Astrocyte (in vitro differentiated cells and primary cell): ENCODE data around the gene TMED5. TPM values are rescaled to one million over a fixed set of nuclear protein-coding genes. Genes with fewer than 3 reads are reported as not detected.
"Not testable (repeated sequence)": the region's sequence is repeated elsewhere in the genome, so short reads cannot be mapped to it uniquely, and the experiment has no call there.

Source experiments
- DNase-seq: peaks from one replicate; pipeline ENCODE4 v3.0.0-alpha.2; 2010; ENCODE audit warnings: low read depth
- FAIRE-seq: peaks from 2 replicates; lab custom pipeline; 2011; peaks lifted over from hg19 to GRCh38; lab: Jason Lieb, UNC
- H2AFZ ChIP-seq: 2 replicates; pipeline ENCODE4 v1.6.0; 2012; ENCODE audit warnings: low read depth, low read length, inconsistent platforms
- H3K27ac ChIP-seq: 2 replicates; pipeline ENCODE4 v1.5.1; 2011; ENCODE audit warnings: low read depth, low read length, inconsistent platforms
- H3K27me3 ChIP-seq: 2 replicates; pipeline ENCODE4 v1.6.0; 2011; ENCODE audit warnings: low read length, inconsistent platforms; ENCODE audit not compliant: insufficient read depth
- H3K36me3 ChIP-seq: 2 replicates; pipeline ENCODE4 v1.5.1; 2011; ENCODE audit warnings: low read length, inconsistent platforms; ENCODE audit not compliant: insufficient read depth
- H3K4me1 ChIP-seq: 2 replicates; pipeline ENCODE4 v1.5.1; 2011; ENCODE audit warnings: low read length, inconsistent platforms; ENCODE audit not compliant: insufficient read depth
- H3K4me2 ChIP-seq: 2 replicates; pipeline ENCODE4 v1.6.0; 2012; ENCODE audit warnings: low read length, inconsistent platforms
- H3K4me3 ChIP-seq: 2 replicates; pipeline ENCODE4 v1.5.1; 2011; ENCODE audit warnings: low read depth, mild to moderate bottlenecking, low read length, inconsistent platforms; ENCODE audit not compliant: insufficient read depth
- H3K79me2 ChIP-seq: 2 replicates; pipeline ENCODE4 v1.6.0; 2012; ENCODE audit warnings: mild to moderate bottlenecking, low read length, inconsistent platforms; ENCODE audit not compliant: insufficient read depth
- H3K9ac ChIP-seq: 2 replicates; pipeline ENCODE4 v1.6.0; 2012; ENCODE audit warnings: mild to moderate bottlenecking, low read length, inconsistent platforms
- H3K9me3 ChIP-seq: 2 replicates; pipeline ENCODE4 v1.5.1; 2012; ENCODE audit warnings: low read depth, mild to moderate bottlenecking, low read length, inconsistent platforms; ENCODE audit not compliant: insufficient read depth
- H4K20me1 ChIP-seq: 2 replicates; pipeline ENCODE4 v1.6.0; 2012; ENCODE audit warnings: low read length, inconsistent platforms; ENCODE audit not compliant: insufficient read depth
- H3K27ac Mint-ChIP-seq: one replicate; pipeline ENCODE4 v1.8.0; 2021; ENCODE audit warnings: mild to moderate bottlenecking, mixed read lengths; ENCODE audit not compliant: unreplicated experiment
- H3K27me3 Mint-ChIP-seq: one replicate; pipeline ENCODE4 v1.8.0; 2021; ENCODE audit warnings: low read depth, mixed read lengths; ENCODE audit not compliant: unreplicated experiment
- H3K36me3 Mint-ChIP-seq: one replicate; pipeline ENCODE4 v1.8.0; 2021; ENCODE audit warnings: low read depth, mixed read lengths; ENCODE audit not compliant: unreplicated experiment
- H3K4me1 Mint-ChIP-seq: one replicate; pipeline ENCODE4 v1.8.0; 2021; ENCODE audit warnings: low read depth, mixed read lengths; ENCODE audit not compliant: unreplicated experiment
- H3K4me3 Mint-ChIP-seq: one replicate; pipeline ENCODE4 v1.8.0; 2021; ENCODE audit warnings: mild to moderate bottlenecking, moderate library complexity, mixed read lengths; ENCODE audit not compliant: unreplicated experiment
- H3K9me3 Mint-ChIP-seq: one replicate; pipeline ENCODE4 v1.8.0; 2021; ENCODE audit warnings: mild to moderate bottlenecking, mixed read lengths; ENCODE audit not compliant: unreplicated experiment
- EZH2 ChIP-seq: IDR thresholded peaks from 2 replicates; pipeline ENCODE4 v1.6.1; 2012; ENCODE audit warnings: mild to moderate bottlenecking, low read length, inconsistent platforms; ENCODE audit not compliant: insufficient read depth
- total RNA-seq: library from RNA; stranded (reverse); gene quantifications from 2 replicates; pipeline ENCODE4 v1.2.1, GENCODE V29; 2021
- TF ChIP-seq, protein P1 (sequence below): IDR thresholded peaks from 2 replicates; pipeline ENCODE4 v1.5.1; 2011; ENCODE audit warnings: low read depth, mild to moderate bottlenecking, inconsistent platforms, low read length, moderate library complexity; ENCODE audit not compliant: insufficient read depth

Gene TMED5
- total RNA-seq, 1 donor from 2014 or later: 105 TPM

DNA sequence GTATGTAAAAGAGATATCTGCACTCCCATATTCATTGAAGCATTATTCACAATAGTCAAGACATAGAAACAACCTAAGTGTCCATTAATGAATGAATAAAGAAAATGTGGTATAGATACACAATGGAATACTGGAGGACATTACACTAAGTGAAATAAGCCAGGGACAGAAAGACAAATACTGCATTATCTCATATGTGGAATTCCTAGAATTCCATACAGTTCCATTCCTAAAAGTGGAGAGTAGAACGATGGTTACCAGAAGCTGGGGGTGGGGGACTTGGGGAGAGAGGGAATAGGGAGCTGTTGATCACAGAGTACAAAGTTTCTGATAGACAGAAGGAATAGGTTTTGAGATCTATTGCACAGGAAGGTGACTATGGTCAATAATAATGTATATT, 7.4 kb downstream of the TMED5 start:
- Histone ChIP-seq H3K4me3 (no peak overlapping the region), H2AFZ (no peak overlapping the region), H3K79me2 (peaks cover 98% of the 10 kb centered on the region), H3K4me1 (peaks cover 3% of the 10 kb centered on the region), H3K4me2 (peak overlapping the region; percentile 50), H3K9ac (no peak overlapping the region), H4K20me1 (peaks cover 64% of the 10 kb centered on the region), H3K9me3 (no peaks in the 10 kb centered on the region), H3K36me3 (peaks cover 3% of the 10 kb centered on the region), H3K27me3 (no peaks in the 10 kb centered on the region), H3K27ac (no peak overlapping the region)
- Mint-ChIP-seq H3K4me1 (peaks cover 28% of the 10 kb centered on the region), H3K4me3 (peak overlapping the region; percentile 31), H3K9me3 (no peaks in the 10 kb centered on the region), H3K27me3 (no peaks in the 10 kb centered on the region), H3K36me3 (peaks cover 10% of the 10 kb centered on the region), H3K27ac (peak overlapping the region; percentile 83)
- DNase-seq: peak; percentile 25
- no peak for TF ChIP-seq EZH2
- FAIRE-seq: no peak

DNA sequence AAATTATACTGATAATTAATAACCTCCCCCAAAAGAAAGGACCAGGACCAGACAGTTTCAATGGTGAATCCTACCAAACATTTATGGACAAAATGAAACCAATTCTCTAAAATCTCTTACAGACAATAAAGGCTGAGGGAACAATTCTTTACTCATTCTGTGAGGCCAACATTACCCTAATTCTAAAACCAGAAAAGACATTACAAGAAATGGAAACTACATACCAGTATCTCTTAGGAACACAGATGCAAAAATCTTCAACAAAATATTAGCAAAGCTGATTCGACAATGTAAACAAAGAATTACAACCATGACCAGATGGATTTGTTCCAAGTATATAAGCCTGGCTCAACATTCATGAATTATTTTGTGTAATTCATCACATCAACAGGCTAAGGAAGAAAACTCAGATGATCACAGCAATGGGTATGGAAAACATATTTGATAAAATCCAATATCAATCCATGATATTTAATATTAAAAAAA, 8.6 kb downstream of the TMED5 start:
- H3K27me3 ChIP-seq: no peaks in the 10 kb centered on the region
- peak; percentile 4 for DNase-seq
- no peak overlapping the region for H3K4me3 ChIP-seq
- no peak overlapping the region for H2AFZ ChIP-seq
- no peak overlapping the region for H3K4me2 ChIP-seq
- H3K4me1 ChIP-seq: no peaks in the 10 kb centered on the region
- no peak overlapping the region for H3K27ac ChIP-seq
- FAIRE-seq: no peak
- H3K9ac ChIP-seq: no peak overlapping the region
- peaks cover 68% of the 10 kb centered on the region for H4K20me1 ChIP-seq
- no peak overlapping the region for H3K27ac Mint-ChIP-seq
- H3K36me3 ChIP-seq: peaks cover 1% of the 10 kb centered on the region
- H3K79me2 ChIP-seq: peaks cover 98% of the 10 kb centered on the region
- peaks cover 15% of the 10 kb centered on the region for H3K36me3 Mint-ChIP-seq
- no peaks in the 10 kb centered on the region for H3K9me3 Mint-ChIP-seq
- no peaks in the 10 kb centered on the region for H3K9me3 ChIP-seq
- peaks cover 28% of the 10 kb centered on the region for H3K4me1 Mint-ChIP-seq
- H3K4me3 Mint-ChIP-seq: peak overlapping the region; percentile 28
- TF ChIP-seq, protein P1, sequence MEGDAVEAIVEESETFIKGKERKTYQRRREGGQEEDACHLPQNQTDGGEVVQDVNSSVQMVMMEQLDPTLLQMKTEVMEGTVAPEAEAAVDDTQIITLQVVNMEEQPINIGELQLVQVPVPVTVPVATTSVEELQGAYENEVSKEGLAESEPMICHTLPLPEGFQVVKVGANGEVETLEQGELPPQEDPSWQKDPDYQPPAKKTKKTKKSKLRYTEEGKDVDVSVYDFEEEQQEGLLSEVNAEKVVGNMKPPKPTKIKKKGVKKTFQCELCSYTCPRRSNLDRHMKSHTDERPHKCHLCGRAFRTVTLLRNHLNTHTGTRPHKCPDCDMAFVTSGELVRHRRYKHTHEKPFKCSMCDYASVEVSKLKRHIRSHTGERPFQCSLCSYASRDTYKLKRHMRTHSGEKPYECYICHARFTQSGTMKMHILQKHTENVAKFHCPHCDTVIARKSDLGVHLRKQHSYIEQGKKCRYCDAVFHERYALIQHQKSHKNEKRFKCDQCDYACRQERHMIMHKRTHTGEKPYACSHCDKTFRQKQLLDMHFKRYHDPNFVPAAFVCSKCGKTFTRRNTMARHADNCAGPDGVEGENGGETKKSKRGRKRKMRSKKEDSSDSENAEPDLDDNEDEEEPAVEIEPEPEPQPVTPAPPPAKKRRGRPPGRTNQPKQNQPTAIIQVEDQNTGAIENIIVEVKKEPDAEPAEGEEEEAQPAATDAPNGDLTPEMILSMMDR: no peak
- no peak for TF ChIP-seq EZH2
- no peaks in the 10 kb centered on the region for H3K27me3 Mint-ChIP-seq

DNA sequence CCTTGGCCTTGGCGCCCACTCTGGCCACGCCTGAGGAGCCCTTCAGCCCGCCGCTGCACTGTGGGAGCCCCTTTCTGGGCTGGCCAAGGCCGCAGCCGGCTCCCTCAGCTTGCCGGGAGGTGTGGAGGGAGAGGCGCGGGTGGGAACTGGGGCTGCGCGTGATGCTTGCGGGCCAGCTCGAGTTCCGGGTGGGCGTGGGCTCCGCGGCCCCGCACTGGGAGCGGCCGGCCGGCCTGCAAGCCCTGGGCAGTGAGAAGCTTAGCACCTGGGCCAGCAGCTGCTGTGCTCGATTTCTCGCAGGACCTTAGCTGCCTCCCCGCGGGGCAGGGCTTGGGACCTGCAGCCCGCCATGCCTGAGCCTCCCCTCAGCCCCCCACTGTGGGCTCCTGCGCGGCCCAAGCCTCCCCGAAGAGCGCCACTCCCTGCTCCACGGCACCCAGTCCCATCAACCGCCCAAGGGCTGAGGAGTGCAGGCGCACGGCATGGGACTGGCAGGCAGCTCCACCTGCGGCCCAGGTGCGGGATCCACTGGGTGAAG, 10.0 kb downstream of the TMED5 start:
- Histone ChIP-seq H3K79me2 (peaks cover 97% of the 10 kb centered on the region), H4K20me1 (peaks cover 67% of the 10 kb centered on the region)
- DNase-seq, FAIRE-seq, H2AFZ ChIP-seq, H3K4me1 ChIP-seq, H3K27me3 Mint-ChIP-seq, H3K36me3 ChIP-seq, H3K9me3 ChIP-seq, H3K4me3 Mint-ChIP-seq, H3K27ac Mint-ChIP-seq, H3K9ac ChIP-seq, H3K27ac ChIP-seq, H3K4me2 ChIP-seq, H3K9me3 Mint-ChIP-seq, H3K4me3 ChIP-seq, H3K27me3 ChIP-seq: not testable (repeated sequence)
- H3K4me1 Mint-ChIP-seq: peaks cover 28% of the 10 kb centered on the region
- H3K36me3 Mint-ChIP-seq: peaks cover 15% of the 10 kb centered on the region
